ENCODE results near the gene NUP50. TPM values are rescaled to one million over a fixed set of nuclear protein-coding genes. Genes with fewer than 3 reads are reported as not detected.

NUP50 gene
- total RNA-seq, 1 experiment from 2014 or later, result 134 TPM

DNA sequence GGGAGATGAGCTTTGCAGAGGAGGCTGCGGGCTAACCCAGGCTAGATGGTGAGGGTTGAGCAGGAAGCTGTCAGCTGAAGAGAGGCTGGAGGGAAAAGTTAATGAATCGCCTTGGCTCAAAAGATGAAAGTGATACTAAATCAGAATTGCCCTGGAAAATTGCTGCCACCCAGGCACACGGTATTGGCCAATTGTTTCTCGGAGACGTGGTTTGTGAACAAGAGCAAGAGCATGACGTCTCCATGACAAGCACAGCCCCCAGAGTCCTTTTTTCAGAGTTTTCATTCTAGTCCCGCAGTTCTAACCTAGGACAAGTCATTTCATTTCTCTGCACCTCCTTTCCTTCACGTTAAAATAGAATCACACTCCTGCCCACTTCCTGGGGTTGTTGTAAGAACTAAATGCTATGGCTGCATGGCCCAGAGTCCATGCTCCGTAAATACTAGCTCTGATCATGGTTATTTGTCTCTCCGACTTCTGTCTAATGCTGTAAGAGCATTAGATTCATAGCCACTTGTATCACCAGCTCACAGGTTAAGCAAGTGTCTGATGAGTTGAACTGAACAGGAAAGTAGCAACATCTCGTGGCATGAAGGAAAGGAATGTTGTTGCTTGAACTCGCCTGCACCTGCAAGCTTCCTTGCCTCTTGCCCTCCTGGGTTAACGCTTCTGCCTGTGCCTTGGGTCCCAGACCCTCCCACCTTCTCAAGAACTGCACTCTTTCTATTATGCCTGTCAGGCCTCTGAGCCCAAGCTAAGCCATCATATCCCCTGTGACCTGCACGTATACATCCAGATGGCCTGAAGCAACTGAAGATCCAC lies 33.8 kb upstream of the NUP50 start:
- Histone ChIP-seq H3K4me1 (ENCODE audit: insufficient read depth, low read length) (no peaks in the 10 kb centered on the region; the same call in 1 of the 2 replicates), H3K79me2 (ENCODE audit: insufficient read depth, low read length) (no peaks in the 10 kb centered on the region), H3K9me3 (ENCODE audit: control insufficient read depth, low read depth, low read length) (peaks cover 13% of the 10 kb centered on the region), H2BK12ac (ENCODE audit: insufficient read length, low read depth, low read length) (no peak overlapping the region), H3K4me2 (ENCODE audit: insufficient read depth, insufficient read length, low read length) (no peak overlapping the region), H3K18ac (ENCODE audit: insufficient read length, low read depth, low read length) (no peak overlapping the region), H4K8ac (replicated peaks; ENCODE audit: insufficient read length, low read depth, low read length) (no peak overlapping the region), H2BK120ac (ENCODE audit: low read depth, low read length, poor library complexity, severe bottlenecking) (no peak overlapping the region), H2BK5ac (ENCODE audit: insufficient read length, low read length) (no peak overlapping the region), H4K5ac (ENCODE audit: insufficient read length, low read depth, low read length) (no peak overlapping the region), H4K20me1 (ENCODE audit: control insufficient read depth, insufficient read depth, insufficient read length) (no peaks in the 10 kb centered on the region), H3K23ac (ENCODE audit: insufficient read length, low read depth, low read length) (no peak overlapping the region), H3K27ac (ENCODE audit: insufficient read length, low read depth, low read length) (no peak overlapping the region), H3K79me1 (ENCODE audit: insufficient read depth, low read depth, low read length, poor library complexity, severe bottlenecking) (no peaks in the 10 kb centered on the region), H3K4ac (ENCODE audit: low read depth, low read length) (no peak overlapping the region), H3K9ac (ENCODE audit: extremely low read depth, insufficient read length, low read length) (no peak overlapping the region), H3K27me3 (ENCODE audit: insufficient read depth, low read length) (no peaks in the 10 kb centered on the region), H3T11ph (ENCODE audit: low read length) (no peak overlapping the region), H2BK20ac (ENCODE audit: low read depth, low read length, poor library complexity, severe bottlenecking) (no peak overlapping the region), H3K14ac (ENCODE audit: insufficient read depth, low read length) (no peak overlapping the region), H3K23me2 (ENCODE audit: insufficient read length, low read depth, low read length, poor library complexity, severe bottlenecking) (no peaks in the 10 kb centered on the region), H2AK5ac (ENCODE audit: insufficient read length, low read length) (no peak overlapping the region), H3K56ac (ENCODE audit: insufficient read length, low read depth, low read length) (no peak overlapping the region), H4K91ac (ENCODE audit: insufficient read length, low read depth, low read length) (no peak overlapping the region), H2AFZ (ENCODE audit: low read length) (no peak overlapping the region), H2BK15ac (ENCODE audit: low read depth, low read length) (no peak overlapping the region)
- TF ChIP-seq, protein P1, sequence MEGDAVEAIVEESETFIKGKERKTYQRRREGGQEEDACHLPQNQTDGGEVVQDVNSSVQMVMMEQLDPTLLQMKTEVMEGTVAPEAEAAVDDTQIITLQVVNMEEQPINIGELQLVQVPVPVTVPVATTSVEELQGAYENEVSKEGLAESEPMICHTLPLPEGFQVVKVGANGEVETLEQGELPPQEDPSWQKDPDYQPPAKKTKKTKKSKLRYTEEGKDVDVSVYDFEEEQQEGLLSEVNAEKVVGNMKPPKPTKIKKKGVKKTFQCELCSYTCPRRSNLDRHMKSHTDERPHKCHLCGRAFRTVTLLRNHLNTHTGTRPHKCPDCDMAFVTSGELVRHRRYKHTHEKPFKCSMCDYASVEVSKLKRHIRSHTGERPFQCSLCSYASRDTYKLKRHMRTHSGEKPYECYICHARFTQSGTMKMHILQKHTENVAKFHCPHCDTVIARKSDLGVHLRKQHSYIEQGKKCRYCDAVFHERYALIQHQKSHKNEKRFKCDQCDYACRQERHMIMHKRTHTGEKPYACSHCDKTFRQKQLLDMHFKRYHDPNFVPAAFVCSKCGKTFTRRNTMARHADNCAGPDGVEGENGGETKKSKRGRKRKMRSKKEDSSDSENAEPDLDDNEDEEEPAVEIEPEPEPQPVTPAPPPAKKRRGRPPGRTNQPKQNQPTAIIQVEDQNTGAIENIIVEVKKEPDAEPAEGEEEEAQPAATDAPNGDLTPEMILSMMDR (conservative IDR thresholded peaks at IDR 0.05), result no peak
- Mint-ChIP-seq H3K9me3 (peaks cover 11 to 19% of the 10 kb centered on the region in 2 experiments), H3K27me3 (ENCODE audit: low read depth) (peaks cover 11% of the 10 kb centered on the region), H3K27ac (no peak overlapping the region), H3K4me3 (no peak overlapping the region), H3K4me1 (peaks cover 11 to 20% of the 10 kb centered on the region in 2 experiments), H3K36me3 (ENCODE audit: insufficient read depth in 1 of 3, low read depth in 3 of 3) (peaks cover 13 to 18% (median 16%) of the 10 kb centered on the region in 3 experiments)
- WGBS (ENCODE audit: extremely low coverage, insufficient read length, low lambda C conversion rate), result no CpG with 5 or more reads among the region's 14 CpGs
- no peak for DNase-seq
